GM18526 (cell line): ENCODE results near the gene USHBP1.

Experiments
- POLR2A ChIP-seq: IDR thresholded peaks from 3 replicates; pipeline ENCODE4 v1.6.1; 2011; ENCODE audit not compliant: insufficient read length; ENCODE audit errors: extremely low read depth

USHBP1 gene

GRCh38 chr19:17215127-17215971 lies 49.2 kb downstream of the USHBP1 start, which contains the start of gene USE1:
TSS of gene USE1 (plus strand) at chr19:17215357. CDS start at chr19:17215406, 49 bp downstream.
- peak; percentile 85 for TF ChIP-seq POLR2A

- no peak for TF ChIP-seq POLR2A
Measured at GRCh38 chr19:17214508-17215126, 49.9 kb downstream of the USHBP1 start.

GRCh38 chr19:17213334-17213733 lies 51.2 kb downstream of the USHBP1 start:
- no peak for TF ChIP-seq POLR2A

- no peak for TF ChIP-seq POLR2A
Measured at GRCh38 chr19:17211547-17212446, 52.7 kb downstream of the USHBP1 start.

GRCh38 chr19:17210296-17210695 lies 54.2 kb downstream of the USHBP1 start:
- TF ChIP-seq POLR2A = no peak

- no peak for TF ChIP-seq POLR2A
Measured at GRCh38 chr19:17209126-17210036, 55.2 kb downstream of the USHBP1 start.

- no peak for TF ChIP-seq POLR2A
Measured at GRCh38 chr19:17206736-17207581, 57.6 kb downstream of the USHBP1 start.

GRCh38 chr19:17205237-17206140 lies 59.1 kb downstream of the USHBP1 start:
- no peak for TF ChIP-seq POLR2A

- TF ChIP-seq POLR2A = no peak
Measured at GRCh38 chr19:17202713-17203112, 61.8 kb downstream of the USHBP1 start.

GRCh38 chr19:17202249-17202648 lies 62.3 kb downstream of the USHBP1 start:
- no peak for TF ChIP-seq POLR2A

- no peak for TF ChIP-seq POLR2A
Measured at GRCh38 chr19:17200408-17201079, 64.0 kb downstream of the USHBP1 start.
